Keratinocyte (primary cell): Measurements from ENCODE around the gene SLIT3. TPM values are rescaled to one million over a fixed set of nuclear protein-coding genes. Genes with fewer than 3 reads are reported as not detected.
A peak's percentile ranks its signal among the peaks of the same experiment; 100 is the strongest.

Source experiments
- DNase-seq: peaks from one replicate; pipeline ENCODE4 v3.0.0-alpha.2; 2011; ENCODE audit warnings: low read depth, missing footprints, low spot score
- FAIRE-seq: peaks from 2 replicates; lab custom pipeline; 2011; peaks lifted over from hg19 to GRCh38; lab: Jason Lieb, UNC
- H2AFZ ChIP-seq: 2 replicates; pipeline ENCODE4 v1.6.0; 2012; ENCODE audit warnings: low read length, control low read depth, inconsistent platforms; ENCODE audit not compliant: control insufficient read depth
- H3K27ac ChIP-seq: 2 replicates; pipeline ENCODE4 v1.5.1; 2011; ENCODE audit warnings: low read length; ENCODE audit not compliant: control insufficient read depth, insufficient read depth
- H3K27me3 ChIP-seq: 3 replicates; pipeline ENCODE4 v1.6.0; 2011; ENCODE audit warnings: low read length; ENCODE audit not compliant: control insufficient read depth, insufficient read depth; ENCODE audit errors: extremely low read depth
- H3K36me3 ChIP-seq, 2 experiments: 2 replicates in 1 of 2; 3 replicates in 1 of 2; pipeline ENCODE4 v1.5.1; 2011; ENCODE audit warnings: low read length in 2 of 2, mild to moderate bottlenecking in 1 of 2; ENCODE audit not compliant: control insufficient read depth in 2 of 2, insufficient read depth in 2 of 2; ENCODE audit errors: extremely low read depth in 1 of 2
- H3K4me1 ChIP-seq: 3 replicates; pipeline ENCODE4 v1.5.1; 2011; ENCODE audit warnings: low read length; ENCODE audit not compliant: control insufficient read depth, insufficient read depth; ENCODE audit errors: extremely low read depth
- H3K4me2 ChIP-seq: 3 replicates; pipeline ENCODE4 v1.6.0; 2011; ENCODE audit warnings: low read depth, low read length; ENCODE audit not compliant: control insufficient read depth, insufficient read depth; ENCODE audit errors: extremely low read depth
- H3K4me3 ChIP-seq, 3 experiments: fragments of 200-600 bp in 1 of 3; sonication (generic) in 1 of 3; 2 replicates in 2 of 3; 3 replicates in 1 of 3; pipeline ENCODE4 v1.5.1; 2011 to 2016; ENCODE audit warnings: low read length in 3 of 3, mild to moderate bottlenecking in 3 of 3, control low read depth in 2 of 3, inconsistent platforms in 1 of 3, low read depth in 1 of 3, mixed read lengths in 1 of 3, mixed run types in 1 of 3, moderate library complexity in 1 of 3; ENCODE audit not compliant: control insufficient read depth in 2 of 3, insufficient read depth in 2 of 3; ENCODE audit errors: extremely low read depth in 1 of 3
- H3K79me2 ChIP-seq: 2 replicates; pipeline ENCODE4 v1.6.0; 2012; ENCODE audit warnings: low read length; ENCODE audit not compliant: control insufficient read depth, insufficient read depth
- H3K9ac ChIP-seq: 3 replicates; pipeline ENCODE4 v1.6.0; 2011; ENCODE audit warnings: low read length; ENCODE audit not compliant: control insufficient read depth, insufficient read depth; ENCODE audit errors: extremely low read depth
- H3K9me1 ChIP-seq: 3 replicates; pipeline ENCODE4 v1.6.0; 2011; ENCODE audit warnings: low read length; ENCODE audit not compliant: control insufficient read depth, insufficient read depth; ENCODE audit errors: extremely low read depth
- H3K9me3 ChIP-seq: 2 replicates; pipeline ENCODE4 v1.5.1; 2012; ENCODE audit warnings: low read depth, low read length; ENCODE audit not compliant: control insufficient read depth
- H4K20me1 ChIP-seq: 3 replicates; pipeline ENCODE4 v1.6.0; 2011; ENCODE audit warnings: low read length; ENCODE audit not compliant: control insufficient read depth, insufficient read depth; ENCODE audit errors: extremely low read depth
- EZH2 ChIP-seq: IDR thresholded peaks from one replicate; pipeline ENCODE4 v1.6.1; 2012; ENCODE audit warnings: inconsistent platforms, mild to moderate bottlenecking, low read length, moderate library complexity
- dilution Hi-C: fragments of 300-500 bp; cut with MboI; formaldehyde crosslinking; loops from one replicate; pipeline ENCODE4 v1.7.0; 2020; ENCODE audit warnings: low sequenced_read_pairs; ENCODE audit not compliant: extremely low pct_ligation_motif_present
- polyA plus RNA-seq, 5 experiments: library from polyadenylated mRNA; depleted of rRNA in 3 of 5; stranded (reverse) in 3 of 5; stranded (forward) in 1 of 5; unstranded in 1 of 5; fragments of >200 nt; gene quantifications; 1 replicate in 1 of 5; 2 replicates in 3 of 5; 3 replicates in 1 of 5; pipeline versions ENCODE4 v1.2.1 to v1.2.3, GENCODE V29; 2011 to 2012; ENCODE audit warnings: missing spikeins in 2 of 5, low read depth in 1 of 5, low replicate concordance in 1 of 5
- TF ChIP-seq, protein P1 (sequence below), 3 experiments: IDR thresholded peaks in 1 of 3; conservative IDR thresholded peaks in 1 of 3; optimal IDR thresholded peaks in 1 of 3; 2 replicates in 2 of 3; 3 replicates in 1 of 3; pipeline versions ENCODE3 to v1.5.1; 2011; ENCODE audit warnings: low read length in 3 of 3, mild to moderate bottlenecking in 3 of 3, moderate library complexity in 2 of 3, control low read depth in 1 of 3, inconsistent platforms in 1 of 3; ENCODE audit not compliant: insufficient read depth in 2 of 3; ENCODE audit errors: extremely low read depth in 1 of 3

Gene SLIT3
- polyA plus RNA-seq, 1 donor (not counting 4 experiments of a cell fraction or from before 2014, with no cell fraction given): 2.4 TPM

DNA sequence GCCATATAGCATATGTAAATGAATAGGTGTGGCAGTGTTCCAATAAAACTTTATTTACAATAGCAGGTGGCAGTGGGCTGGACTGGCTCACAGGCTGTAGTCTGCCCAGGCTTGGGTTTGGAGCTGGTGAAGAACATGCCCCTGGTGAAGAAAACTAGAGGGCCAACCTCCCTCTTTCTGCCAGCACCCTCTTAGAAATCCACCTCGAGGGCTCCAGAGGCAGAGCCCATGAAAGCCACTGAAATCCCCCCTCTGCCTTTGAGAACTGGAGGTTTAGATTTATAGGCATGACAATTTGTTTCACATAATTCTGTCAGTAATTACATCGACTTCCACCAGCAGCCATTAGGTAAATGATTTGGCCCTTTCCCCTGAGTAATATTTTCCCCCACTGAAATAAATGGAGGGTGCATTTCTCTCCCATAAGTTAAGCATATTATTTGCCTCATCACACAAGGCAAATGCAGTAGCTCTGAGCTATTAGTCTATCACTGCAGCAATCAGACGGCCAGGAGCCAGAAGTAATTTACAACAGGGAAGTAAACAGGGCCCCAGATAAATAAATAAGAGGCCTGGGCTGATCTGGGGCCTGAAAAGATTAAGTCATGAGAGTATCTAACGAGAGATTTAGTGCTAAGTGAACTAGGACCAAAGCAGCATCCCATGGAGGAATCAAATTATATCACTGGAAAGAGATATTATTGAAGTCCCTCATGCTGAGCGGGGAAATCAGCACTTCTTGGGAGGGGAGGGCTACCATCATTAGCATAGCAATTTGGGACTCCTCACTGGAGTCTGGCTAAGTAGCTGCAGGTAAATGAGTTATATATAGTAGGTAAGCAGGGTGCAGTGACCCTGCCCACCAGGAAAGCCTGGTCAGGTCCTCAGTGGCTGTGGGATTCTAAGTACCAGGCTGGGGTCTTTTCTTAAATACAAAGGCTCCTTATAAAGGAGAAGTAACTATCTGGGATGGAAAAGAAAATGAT, 123.9 kb downstream of the SLIT3 start:
- FAIRE-seq: no peak
- no peak overlapping the region for H3K9ac ChIP-seq
- dilution Hi-C loops: no loop called here

DNA sequence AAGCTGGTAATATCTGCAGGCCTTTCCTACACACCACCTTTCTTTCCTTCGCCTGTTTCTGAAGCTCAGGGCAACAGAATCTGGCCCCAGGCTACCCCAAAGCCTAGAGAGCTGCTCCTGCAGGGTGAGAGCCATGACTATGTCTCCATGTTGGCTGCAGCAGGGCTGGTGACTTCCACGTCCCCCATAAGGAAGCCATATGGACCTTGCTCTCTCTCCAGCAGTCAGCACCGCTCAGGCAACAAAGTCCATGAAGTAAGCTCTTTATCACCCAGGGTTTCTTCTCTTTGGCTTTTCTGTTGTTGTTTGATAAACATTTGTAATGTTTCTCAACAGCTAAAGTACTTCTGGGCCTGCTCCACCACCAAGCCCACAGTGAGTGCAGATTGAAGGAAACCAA, 125.2 kb downstream of the SLIT3 start:
- Histone ChIP-seq H3K79me2 (no peaks in the 10 kb centered on the region), H4K20me1 (no peaks in the 10 kb centered on the region), H3K9ac (no peak overlapping the region), H3K36me3 (no peaks in the 10 kb centered on the region), H3K27ac (peak overlapping the region; percentile 15), H3K9me3 (no peaks in the 10 kb centered on the region), H2AFZ (no peak overlapping the region), H3K4me3 (no peak overlapping the region), H3K4me1 (peaks cover 13% of the 10 kb centered on the region), H3K9me1 (no peaks in the 10 kb centered on the region), H3K4me2 (no peak overlapping the region), H3K27me3 (no peaks in the 10 kb centered on the region)
- TF ChIP-seq EZH2: no peak
- TF ChIP-seq, protein P1, sequence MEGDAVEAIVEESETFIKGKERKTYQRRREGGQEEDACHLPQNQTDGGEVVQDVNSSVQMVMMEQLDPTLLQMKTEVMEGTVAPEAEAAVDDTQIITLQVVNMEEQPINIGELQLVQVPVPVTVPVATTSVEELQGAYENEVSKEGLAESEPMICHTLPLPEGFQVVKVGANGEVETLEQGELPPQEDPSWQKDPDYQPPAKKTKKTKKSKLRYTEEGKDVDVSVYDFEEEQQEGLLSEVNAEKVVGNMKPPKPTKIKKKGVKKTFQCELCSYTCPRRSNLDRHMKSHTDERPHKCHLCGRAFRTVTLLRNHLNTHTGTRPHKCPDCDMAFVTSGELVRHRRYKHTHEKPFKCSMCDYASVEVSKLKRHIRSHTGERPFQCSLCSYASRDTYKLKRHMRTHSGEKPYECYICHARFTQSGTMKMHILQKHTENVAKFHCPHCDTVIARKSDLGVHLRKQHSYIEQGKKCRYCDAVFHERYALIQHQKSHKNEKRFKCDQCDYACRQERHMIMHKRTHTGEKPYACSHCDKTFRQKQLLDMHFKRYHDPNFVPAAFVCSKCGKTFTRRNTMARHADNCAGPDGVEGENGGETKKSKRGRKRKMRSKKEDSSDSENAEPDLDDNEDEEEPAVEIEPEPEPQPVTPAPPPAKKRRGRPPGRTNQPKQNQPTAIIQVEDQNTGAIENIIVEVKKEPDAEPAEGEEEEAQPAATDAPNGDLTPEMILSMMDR (optimal IDR thresholded peaks at IDR 0.05 in 1 of 3, IDR thresholded peaks at IDR 0.05 in 1 of 3, conservative IDR thresholded peaks at IDR 0.05 in 1 of 3; ENCODE audit: extremely low read depth in 1 of 3, insufficient read depth in 2 of 3, low read length in 3 of 3): no peak
- DNase-seq: no peak
- FAIRE-seq: no peak
- dilution Hi-C loops: no loop called here

More for the DNA sequence above, 123.9 kb downstream of the SLIT3 start:
- no peaks in the 10 kb centered on the region for H3K79me2 ChIP-seq
- H3K36me3 ChIP-seq: no peaks in the 10 kb centered on the region
- no peak for DNase-seq
- no peak overlapping the region for H3K27ac ChIP-seq
- TF ChIP-seq, protein P1 (optimal IDR thresholded peaks at IDR 0.05 in 1 of 3, IDR thresholded peaks at IDR 0.05 in 1 of 3, conservative IDR thresholded peaks at IDR 0.05 in 1 of 3; ENCODE audit: extremely low read depth in 1 of 3, insufficient read depth in 2 of 3, low read length in 3 of 3): no peak
- TF ChIP-seq EZH2: no peak
- no peak overlapping the region for H3K4me2 ChIP-seq
- no peaks in the 10 kb centered on the region for H3K9me1 ChIP-seq
- no peaks in the 10 kb centered on the region for H3K9me3 ChIP-seq
- H3K4me3 ChIP-seq: no peak overlapping the region
- peaks cover 15% of the 10 kb centered on the region for H3K4me1 ChIP-seq
- H4K20me1 ChIP-seq: no peaks in the 10 kb centered on the region
- H2AFZ ChIP-seq: no peak overlapping the region
- no peaks in the 10 kb centered on the region for H3K27me3 ChIP-seq
